SK-N-SH (cell line): ENCODE results near the gene GALNT17. TPM values are rescaled to one million over a fixed set of nuclear protein-coding genes. Genes with fewer than 3 reads are reported as not detected.

ENCODE experiments used
- CTCF ChIA-PET: fragments of 300-600, 350-600 bp; formaldehyde crosslinking; extraction: SDS; loops from one replicate; lab custom pipeline; 2021; lab: Yijun Ruan, JAX
- POLR2A ChIA-PET: fragments of 350-600 bp; sonication (Branson Sonifier 250); formaldehyde crosslinking; extraction: SDS; loops from one replicate; lab custom pipeline; 2020; ENCODE audit warnings: antibody characterized with exemption, inconsistent platforms; lab: Yijun Ruan, JAX
- DNase-seq: peaks from one replicate; pipeline ENCODE4 v3.0.0; 2012
- H2AFZ ChIP-seq: fragments of 200-600 bp; sonication (generic); 2 replicates; pipeline ENCODE4 v1.8.1; 2016; ENCODE audit warnings: antibody characterized with exemption, mild to moderate bottlenecking, low read depth
- H3F3A ChIP-seq: fragments of 200-600 bp; sonication (generic); replicated peaks from 2 replicates; pipeline ENCODE3; 2016; ENCODE audit warnings: antibody characterized with exemption, mild to moderate bottlenecking; ENCODE audit not compliant: insufficient read depth
- H3K27ac ChIP-seq, 2 experiments: fragments of 200-500 bp in 1 of 2; fragments of 200-600 bp in 1 of 2; sonication (Bioruptor generic) in 1 of 2; sonication (generic), shearing (Covaris generic) in 1 of 2; 2 replicates each; pipeline versions ENCODE4 v1.5.1 to v1.6.1; 2014 to 2016; ENCODE audit warnings: low read depth in 2 of 2, inconsistent platforms in 1 of 2, low read length in 1 of 2, mild to moderate bottlenecking in 1 of 2, mixed read lengths in 1 of 2
- H3K27me3 ChIP-seq: fragments of 200-600 bp; sonication (generic), shearing (Covaris generic); 2 replicates; pipeline ENCODE4 v1.6.1; 2016; ENCODE audit warnings: mixed run types; ENCODE audit not compliant: insufficient read depth
- H3K36me3 ChIP-seq, 2 experiments: fragments of 200-500 bp in 1 of 2; fragments of 200-600 bp in 1 of 2; sonication (Bioruptor generic) in 1 of 2; sonication (generic) in 1 of 2; replicated peaks in 1 of 2; 2 replicates each; pipeline versions ENCODE3 to v1.5.1; 2014 to 2016; ENCODE audit warnings: low read length in 1 of 2, mild to moderate bottlenecking in 1 of 2; ENCODE audit not compliant: insufficient read depth in 2 of 2, control insufficient read depth in 1 of 2
- H3K4me1 ChIP-seq, 2 experiments: fragments of 200-500 bp in 1 of 2; fragments of 200-600 bp in 1 of 2; sonication (Bioruptor generic) in 1 of 2; sonication (generic), shearing (Covaris generic) in 1 of 2; 2 replicates each; pipeline versions ENCODE4 v1.5.1 to v1.6.1; 2014 to 2016; ENCODE audit warnings: low read depth in 1 of 2, low read length in 1 of 2, mixed run types in 1 of 2; ENCODE audit not compliant: insufficient read depth in 2 of 2, control insufficient read depth in 1 of 2
- H3K4me2 ChIP-seq: fragments of 200-600 bp; sonication (generic), shearing (Covaris generic); 2 replicates; pipeline ENCODE4 v1.6.1; 2017; ENCODE audit warnings: mixed run types
- H3K4me3 ChIP-seq, 2 experiments: fragments of 200-500 bp in 1 of 2; fragments of 200-600 bp in 1 of 2; sonication (Bioruptor generic) in 1 of 2; sonication (generic), shearing (Covaris generic) in 1 of 2; 2 replicates each; pipeline versions ENCODE4 v1.5.1 to v1.8.1; 2014 to 2016; ENCODE audit warnings: low read depth in 2 of 2, inconsistent platforms in 1 of 2, low read length in 1 of 2, mild to moderate bottlenecking in 1 of 2, mixed read lengths in 1 of 2, moderate library complexity in 1 of 2
- H3K79me2 ChIP-seq: fragments of 200-600 bp; sonication (generic); 2 replicates; pipeline ENCODE4 v1.8.1; 2017; ENCODE audit warnings: mild to moderate bottlenecking; ENCODE audit not compliant: insufficient read depth
- H3K9ac ChIP-seq: fragments of 200-600 bp; sonication (generic); 2 replicates; pipeline ENCODE4 v1.6.1; 2017; ENCODE audit warnings: mixed run types
- H3K9me2 ChIP-seq: fragments of 200-600 bp; sonication (generic); 2 replicates; pipeline ENCODE4 v1.6.1; 2017; ENCODE audit warnings: mixed run types
- H3K9me3 ChIP-seq: fragments of 200-600 bp; sonication (generic); 2 replicates; pipeline ENCODE4 v1.6.1; 2017; ENCODE audit warnings: mixed run types, mild to moderate bottlenecking, moderate library complexity
- H4K20me1 ChIP-seq: fragments of 200-600 bp; sonication (generic); 2 replicates; pipeline ENCODE4 v1.6.1; 2017; ENCODE audit warnings: mild to moderate bottlenecking, mixed run types; ENCODE audit not compliant: insufficient read depth
- CHD2 ChIP-seq: fragments of 150-350 bp; IDR thresholded peaks from 2 replicates; pipeline ENCODE4 v1.6.1; 2018; ENCODE audit warnings: low read length; ENCODE audit not compliant: partially characterized antibody
- CTCF ChIP-seq: fragments of 200-600 bp; sonication (generic); IDR thresholded peaks from 2 replicates; pipeline ENCODE4 v1.6.1; 2017; ENCODE audit warnings: antibody characterized with exemption, mild to moderate bottlenecking, moderate library complexity
- ELF1 ChIP-seq: IDR thresholded peaks from 2 replicates; pipeline ENCODE4 v1.4.0; 2012
- EP300 ChIP-seq, 2 experiments: IDR thresholded peaks; 2 replicates each; pipeline versions ENCODE4 v1.4.0 to v1.6.1; 2012; ENCODE audit warnings: borderline replicate concordance in 1 of 2, low read depth in 1 of 2, low read length in 1 of 2
- GATA2 ChIP-seq: sonication (generic); formaldehyde crosslinking; IDR thresholded peaks from 2 replicates; pipeline ENCODE4 v1.5.0; 2020; ENCODE audit warnings: mild to moderate bottlenecking, missing genetic modification reagents
- JUND ChIP-seq: IDR thresholded peaks from 2 replicates; pipeline ENCODE4 v1.4.0; 2012
- MEF2A ChIP-seq: IDR thresholded peaks from 2 replicates; pipeline ENCODE4 v1.4.0; 2012; ENCODE audit warnings: low read depth, borderline replicate concordance
- MXI1 ChIP-seq: IDR thresholded peaks from 2 replicates; pipeline ENCODE4 v1.6.1; 2012; ENCODE audit warnings: mild to moderate bottlenecking, low read depth, low read length, improper control_type of control experiment
- NFIC ChIP-seq: IDR thresholded peaks from 2 replicates; pipeline ENCODE4 v1.4.0; 2012; ENCODE audit warnings: borderline replicate concordance
- PBX3 ChIP-seq: IDR thresholded peaks from 2 replicates; pipeline ENCODE4; 2012
- POLR2AphosphoS5 ChIP-seq: IDR thresholded peaks from 2 replicates; pipeline ENCODE4 v1.6.1; 2012; ENCODE audit warnings: low read depth, low read length
- RAD21 ChIP-seq: IDR thresholded peaks from 2 replicates; pipeline ENCODE4 v1.6.1; 2012; ENCODE audit warnings: mild to moderate bottlenecking, low read length
- RCOR1 ChIP-seq: fragments of 150-350 bp; IDR thresholded peaks from 2 replicates; pipeline ENCODE4 v1.6.1; 2017; ENCODE audit warnings: antibody characterized with exemption, low read length
- RXRA ChIP-seq: IDR thresholded peaks from 2 replicates; pipeline ENCODE4 v1.4.0; 2012; ENCODE audit warnings: low read depth, mild to moderate bottlenecking, borderline replicate concordance
- SIN3A ChIP-seq: IDR thresholded peaks from 2 replicates; pipeline ENCODE4 v1.6.1; 2012; ENCODE audit warnings: low read depth, mild to moderate bottlenecking, low read length, moderate library complexity, borderline replicate concordance
- SMC3 ChIP-seq: IDR thresholded peaks from 2 replicates; pipeline ENCODE4 v1.6.1; 2012; ENCODE audit warnings: low read depth, low read length, improper control_type of control experiment
- TAF1 ChIP-seq: IDR thresholded peaks from 2 replicates; pipeline ENCODE4 v1.6.1; 2012; ENCODE audit warnings: low read depth, mild to moderate bottlenecking, low read length, moderate library complexity, borderline replicate concordance
- TCF12 ChIP-seq: IDR thresholded peaks from 2 replicates; pipeline ENCODE4 v1.4.0; 2012
- TEAD4 ChIP-seq: IDR thresholded peaks from 2 replicates; pipeline ENCODE4 v1.4.0; 2012; ENCODE audit warnings: mild to moderate bottlenecking, borderline replicate concordance; ENCODE audit not compliant: insufficient read depth
- USF1 ChIP-seq: IDR thresholded peaks from 2 replicates; pipeline ENCODE4 v1.4.0; 2012; ENCODE audit warnings: low read depth, borderline replicate concordance
- YY1 ChIP-seq: IDR thresholded peaks from 2 replicates; pipeline ENCODE4 v1.4.0; 2012; ENCODE audit warnings: low read depth, mild to moderate bottlenecking
- WGBS: methylation state at CpG from one replicate; pipeline ENCODE4 v1.1.6; 2017; ENCODE audit warnings: low lambda C conversion rate; 5-methylcytosine and 5-hydroxymethylcytosine counted together
- polyA plus RNA-seq, 3 experiments: library from polyadenylated mRNA; depleted of rRNA; stranded (reverse); fragments of >200 nt; gene quantifications; 2 replicates each; pipeline ENCODE4 v1.2.3, GENCODE V29; 2012
- TF ChIP-seq, protein P1 (sequence below): IDR thresholded peaks from 2 replicates; pipeline ENCODE4 v1.4.0; 2012; ENCODE audit warnings: low read depth
- TF ChIP-seq, protein P2 (sequence below): IDR thresholded peaks from 2 replicates; pipeline ENCODE4 v1.4.0; 2012; ENCODE audit warnings: low read depth, borderline replicate concordance
- TF ChIP-seq, protein P3 (sequence below): fragments of 150-350 bp; IDR thresholded peaks from 2 replicates; pipeline ENCODE4 v1.6.1; 2017; ENCODE audit warnings: antibody characterized with exemption, low read length, low read depth, borderline replicate concordance

The GALNT17 gene
- polyA plus RNA-seq, 1 of the 3 experiments (the other 2 are of a cell fraction), result not detected

- TF ChIP-seq TAF1, result no peak
- TF ChIP-seq RAD21, result no peak
- TF ChIP-seq EP300 (IDR thresholded peaks at IDR 0.05; ENCODE audit: borderline replicate concordance in 1 of 2, low read depth in 1 of 2, low read length in 1 of 2), result no peak
- no peak for TF ChIP-seq SMC3
- TF ChIP-seq, protein P1, sequence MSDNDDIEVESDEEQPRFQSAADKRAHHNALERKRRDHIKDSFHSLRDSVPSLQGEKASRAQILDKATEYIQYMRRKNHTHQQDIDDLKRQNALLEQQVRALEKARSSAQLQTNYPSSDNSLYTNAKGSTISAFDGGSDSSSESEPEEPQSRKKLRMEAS, result no peak
- no peak for TF ChIP-seq YY1
- TF ChIP-seq NFIC, result no peak
- no peak for TF ChIP-seq TEAD4
- TF ChIP-seq USF1, result no peak
- no peak for TF ChIP-seq RCOR1
- no peak for TF ChIP-seq RXRA
- no peak for TF ChIP-seq CTCF
- no peak for TF ChIP-seq JUND
- TF ChIP-seq MEF2A, result no peak
- TF ChIP-seq TCF12, result no peak
- no peak for TF ChIP-seq POLR2AphosphoS5
- no peak for TF ChIP-seq GATA2 (CRISPR knock-in tag)
- no peak for TF ChIP-seq MXI1
- no peak for TF ChIP-seq ELF1
- Histone ChIP-seq H3K4me3 (no peak overlapping the region), H3F3A (no peaks in the 10 kb centered on the region), H3K27ac (no peak overlapping the region), H3K27me3 (no peaks in the 10 kb centered on the region), H2AFZ (no peak overlapping the region), H3K4me1 (no peaks in the 10 kb centered on the region), H3K79me2 (no peaks in the 10 kb centered on the region), H3K4me2 (no peak overlapping the region), H3K9me2 (no peaks in the 10 kb centered on the region), H3K9ac (no peak overlapping the region), H3K9me3 (no peaks in the 10 kb centered on the region), H4K20me1 (no peaks in the 10 kb centered on the region), H3K36me3 (no peaks in the 10 kb centered on the region)
- POLR2A ChIA-PET, result no interaction called here
- WGBS, result 34% methylated on average over 1 of the region's 1 CpG
- CTCF ChIA-PET, result no interaction called here
- no peak for DNase-seq
These were observed 35.6 kb upstream of the GALNT17 start for GRCh38 chr7:71096351-71096750.

GRCh38 chr7:71106226-71106625, 25.7 kb upstream of the GALNT17 start:
- H3K9me2 ChIP-seq, result no peaks in the 10 kb centered on the region
- no peaks in the 10 kb centered on the region for H3K4me1 ChIP-seq
- no peaks in the 10 kb centered on the region for H3F3A ChIP-seq
- H3K9ac ChIP-seq, result no peak overlapping the region
- ChIA-PET CTCF (no interaction called here), POLR2A (no interaction called here)
- H3K27me3 ChIP-seq, result no peaks in the 10 kb centered on the region
- no peaks in the 10 kb centered on the region for H3K9me3 ChIP-seq
- 14% methylated on average over 4 of the region's 4 CpGs for WGBS
- H3K36me3 ChIP-seq, result no peaks in the 10 kb centered on the region
- no peaks in the 10 kb centered on the region for H3K79me2 ChIP-seq
- H3K4me3 ChIP-seq, result no peak overlapping the region
- DNase-seq, result no peak
- H3K27ac ChIP-seq, result no peak overlapping the region
- H4K20me1 ChIP-seq, result no peaks in the 10 kb centered on the region
- H3K4me2 ChIP-seq, result no peak overlapping the region
- TF ChIP-seq SIN3A, result no peak
- no peak for TF ChIP-seq MXI1
- TF ChIP-seq, protein P2, sequence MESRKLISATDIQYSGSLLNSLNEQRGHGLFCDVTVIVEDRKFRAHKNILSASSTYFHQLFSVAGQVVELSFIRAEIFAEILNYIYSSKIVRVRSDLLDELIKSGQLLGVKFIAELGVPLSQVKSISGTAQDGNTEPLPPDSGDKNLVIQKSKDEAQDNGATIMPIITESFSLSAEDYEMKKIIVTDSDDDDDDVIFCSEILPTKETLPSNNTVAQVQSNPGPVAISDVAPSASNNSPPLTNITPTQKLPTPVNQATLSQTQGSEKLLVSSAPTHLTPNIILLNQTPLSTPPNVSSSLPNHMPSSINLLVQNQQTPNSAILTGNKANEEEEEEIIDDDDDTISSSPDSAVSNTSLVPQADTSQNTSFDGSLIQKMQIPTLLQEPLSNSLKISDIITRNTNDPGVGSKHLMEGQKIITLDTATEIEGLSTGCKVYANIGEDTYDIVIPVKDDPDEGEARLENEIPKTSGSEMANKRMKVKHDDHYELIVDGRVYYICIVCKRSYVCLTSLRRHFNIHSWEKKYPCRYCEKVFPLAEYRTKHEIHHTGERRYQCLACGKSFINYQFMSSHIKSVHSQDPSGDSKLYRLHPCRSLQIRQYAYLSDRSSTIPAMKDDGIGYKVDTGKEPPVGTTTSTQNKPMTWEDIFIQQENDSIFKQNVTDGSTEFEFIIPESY, result no peak
- no peak for TF ChIP-seq JUND
- no peak for TF ChIP-seq PBX3
- TF ChIP-seq, protein P3, sequence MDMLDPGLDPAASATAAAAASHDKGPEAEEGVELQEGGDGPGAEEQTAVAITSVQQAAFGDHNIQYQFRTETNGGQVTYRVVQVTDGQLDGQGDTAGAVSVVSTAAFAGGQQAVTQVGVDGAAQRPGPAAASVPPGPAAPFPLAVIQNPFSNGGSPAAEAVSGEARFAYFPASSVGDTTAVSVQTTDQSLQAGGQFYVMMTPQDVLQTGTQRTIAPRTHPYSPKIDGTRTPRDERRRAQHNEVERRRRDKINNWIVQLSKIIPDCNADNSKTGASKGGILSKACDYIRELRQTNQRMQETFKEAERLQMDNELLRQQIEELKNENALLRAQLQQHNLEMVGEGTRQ, result no peak
- no peak for TF ChIP-seq TEAD4
- TF ChIP-seq CHD2, result no peak
- no peak for TF ChIP-seq POLR2AphosphoS5
- TF ChIP-seq EP300 (IDR thresholded peaks at IDR 0.05; ENCODE audit: borderline replicate concordance in 1 of 2, low read depth in 1 of 2, low read length in 1 of 2), result no peak
- no peak overlapping the region for H2AFZ ChIP-seq
